OCI-LY7 (cell line): ENCODE results near the gene PLIN5. TPM values are rescaled to one million over a fixed set of nuclear protein-coding genes. Genes with fewer than 3 reads are reported as not detected.

Source experiments
- BruUV-seq: library from RNA; stranded (reverse); fragments of 400-500 nt; replicated peaks from 2 replicates; lab custom pipeline; 2021; lab: Mats Ljungman, UMichigan
- CTCF ChIA-PET: fragments of 300-600 bp; sonication (Branson Sonifier 250); formaldehyde crosslinking; loops from one replicate; lab custom pipeline; 2022; ENCODE audit warnings: antibody characterized with exemption; ENCODE audit not compliant: unreplicated experiment; lab: Charles Lee
- POLR2A ChIA-PET: fragments of 300-600 bp; sonication (Branson Sonifier 250); formaldehyde crosslinking; loops from one replicate; lab custom pipeline; 2022; ENCODE audit warnings: antibody characterized with exemption; lab: Charles Lee
- DNase-seq: peaks from one replicate; pipeline ENCODE4 v3.0.0-alpha.2; 2015; ENCODE audit warnings: low spot score
- H2AFZ ChIP-seq: fragments of 200-600 bp; sonication (generic), shearing (Covaris generic); 2 replicates; pipeline ENCODE4 v1.6.1; 2014; ENCODE audit warnings: mild to moderate bottlenecking, antibody characterized with exemption, low read length, moderate library complexity
- H3K27ac ChIP-seq: fragments of 200-600 bp; sonication (generic); 2 replicates; pipeline ENCODE4 v1.5.1; 2014; ENCODE audit warnings: mixed run types, low read depth, mild to moderate bottlenecking, moderate library complexity, low read length, inconsistent platforms; ENCODE audit not compliant: poor library complexity, severe bottlenecking
- H3K36me3 ChIP-seq: fragments of 200-600 bp; sonication (generic); 2 replicates; pipeline ENCODE4 v1.6.1; 2014; ENCODE audit warnings: mild to moderate bottlenecking, antibody characterized with exemption, low read length, moderate library complexity, mixed read lengths; ENCODE audit not compliant: insufficient read depth
- H3K4me1 ChIP-seq: fragments of 200-600 bp; sonication (generic); 2 replicates; pipeline ENCODE4 v1.5.1; 2014; ENCODE audit warnings: mild to moderate bottlenecking, low read length; ENCODE audit not compliant: insufficient read depth, poor library complexity, severe bottlenecking
- H3K4me2 ChIP-seq: fragments of 200-600 bp; sonication (generic); 2 replicates; pipeline ENCODE4 v1.6.1; 2014; ENCODE audit warnings: mild to moderate bottlenecking, low read length
- H3K4me3 ChIP-seq: fragments of 200-600 bp; sonication (generic); 2 replicates; pipeline ENCODE4 v1.5.1; 2014; ENCODE audit warnings: mild to moderate bottlenecking, low read depth, low read length; ENCODE audit not compliant: poor library complexity, severe bottlenecking
- H3K79me2 ChIP-seq: fragments of 200-600 bp; sonication (generic); 2 replicates; pipeline ENCODE4 v1.6.1; 2016; ENCODE audit warnings: low read depth, mild to moderate bottlenecking, low read length, moderate library complexity, mixed read lengths; ENCODE audit not compliant: insufficient read depth
- H3K9me2 ChIP-seq: fragments of 200-600 bp; sonication (generic); 2 replicates; pipeline ENCODE4 v1.6.1; 2016; ENCODE audit warnings: mild to moderate bottlenecking, low read length, mixed read lengths; ENCODE audit not compliant: insufficient read depth
- H3K9me3 ChIP-seq: fragments of 200-600 bp; sonication (generic); 2 replicates; pipeline ENCODE4 v1.6.1; 2014; ENCODE audit warnings: mild to moderate bottlenecking, mixed run types, low read length, mixed read lengths
- H4K20me1 ChIP-seq: fragments of 200-600 bp; sonication (generic); 2 replicates; pipeline ENCODE4 v1.6.1; 2014; ENCODE audit warnings: mild to moderate bottlenecking, antibody characterized with exemption, low read length, moderate library complexity, mixed read lengths; ENCODE audit not compliant: insufficient read depth
- CTCF ChIP-seq: fragments of 200-600 bp; sonication (generic); conservative IDR thresholded peaks from 2 replicates; pipeline ENCODE4 v1.5.1; 2014; ENCODE audit warnings: mild to moderate bottlenecking, antibody characterized with exemption, low read length, moderate library complexity, mixed read lengths
- EZH2phosphoT487 ChIP-seq: fragments of 200-600 bp; sonication (generic); IDR thresholded peaks from 2 replicates; pipeline ENCODE4 v1.6.1; 2018; ENCODE audit warnings: low read depth, borderline replicate concordance, mild to moderate bottlenecking, mixed run types, antibody characterized with exemption, low read length, moderate library complexity, mixed read lengths
- intact Hi-C: fragments of 100-400 bp; cut with micrococcal nuclease; formaldehyde crosslinking; loops from one replicate; pipeline ENCODE4 v1.10.0; 2022; ENCODE audit not compliant: unreplicated experiment
- total RNA-seq, 2 experiments: library from RNA; depleted of rRNA in 1 of 2; stranded (reverse); fragments of >200 nt in 1 of 2; shearing (Covaris generic) in 1 of 2; gene quantifications; 2 replicates each; pipeline ENCODE4 v1.2.3, GENCODE V29; 2014 to 2022

PLIN5 gene
- total RNA-seq, 2 experiments from 2014 or later = 0.85 to 1.9 TPM

GRCh38 chr19:4518345-4519171, 16.5 kb downstream of the PLIN5 start, which contains the start of gene PLIN4:
TSS of gene PLIN4 (minus strand) at chr19:4518486. CDS start at chr19:4518272, 214 bp downstream.
- H3K4me1 ChIP-seq = no peaks in the 10 kb centered on the region
- H3K27ac ChIP-seq = no peak within 1 kb of the TSS
- no peaks in the 10 kb centered on the region for H3K79me2 ChIP-seq
- POLR2A ChIA-PET = no interaction called here
- H3K4me3 ChIP-seq = no peak within 1 kb of the TSS
- intact Hi-C loops = no loop called here
- CTCF ChIA-PET = no interaction called here
- BruUV-seq = no TSS peak
- H4K20me1 ChIP-seq = no peaks in the 10 kb centered on the region
- no peak for DNase-seq
- no peaks in the 10 kb centered on the region for H3K36me3 ChIP-seq
- H3K9me3 ChIP-seq = no peaks in the 10 kb centered on the region
- TF ChIP-seq CTCF = no peak
- no peak for TF ChIP-seq EZH2phosphoT487
- no peaks in the 10 kb centered on the region for H3K9me2 ChIP-seq
- H2AFZ ChIP-seq = no peak within 1 kb of the TSS
- no peak within 1 kb of the TSS for H3K4me2 ChIP-seq

- Histone ChIP-seq H3K4me3 (no peak overlapping the region), H3K27ac (no peak overlapping the region), H2AFZ (no peak overlapping the region), H3K36me3 (no peaks in the 10 kb centered on the region), H3K4me1 (no peaks in the 10 kb centered on the region), H3K4me2 (no peak overlapping the region), H3K9me2 (no peaks in the 10 kb centered on the region), H3K79me2 (no peaks in the 10 kb centered on the region), H3K9me3 (no peaks in the 10 kb centered on the region), H4K20me1 (no peaks in the 10 kb centered on the region)
- ChIA-PET CTCF (no interaction called here), POLR2A (no interaction called here)
- TF ChIP-seq CTCF = no peak
- no peak for TF ChIP-seq EZH2phosphoT487
- no peak for DNase-seq
- no TSS peak for BruUV-seq
- intact Hi-C loops = no loop called here
These were observed 17.5 kb downstream of the PLIN5 start for GRCh38 chr19:4517451-4518057.

- DNase-seq = no peak
- Histone ChIP-seq H3K4me1 (no peaks in the 10 kb centered on the region), H3K4me2 (no peak overlapping the region), H3K9me3 (no peaks in the 10 kb centered on the region), H3K4me3 (no peak overlapping the region), H2AFZ (no peak overlapping the region), H3K9me2 (no peaks in the 10 kb centered on the region), H3K79me2 (no peaks in the 10 kb centered on the region), H4K20me1 (no peaks in the 10 kb centered on the region), H3K27ac (no peak overlapping the region), H3K36me3 (no peaks in the 10 kb centered on the region)
- no peak for TF ChIP-seq CTCF
- TF ChIP-seq EZH2phosphoT487 = no peak
- POLR2A ChIA-PET = no interaction called here
- intact Hi-C loops = no loop called here
- CTCF ChIA-PET = no interaction called here
- no TSS peak for BruUV-seq
These were observed 18.1 kb downstream of the PLIN5 start for GRCh38 chr19:4516939-4517300.
